ENCODE measurements around the gene MAP3K13. TPM values are rescaled to one million over a fixed set of nuclear protein-coding genes. Genes with fewer than 3 reads are reported as not detected.

The MAP3K13 gene
- total RNA-seq, 1 experiment from 2014 or later, result 10.6 TPM

DNA sequence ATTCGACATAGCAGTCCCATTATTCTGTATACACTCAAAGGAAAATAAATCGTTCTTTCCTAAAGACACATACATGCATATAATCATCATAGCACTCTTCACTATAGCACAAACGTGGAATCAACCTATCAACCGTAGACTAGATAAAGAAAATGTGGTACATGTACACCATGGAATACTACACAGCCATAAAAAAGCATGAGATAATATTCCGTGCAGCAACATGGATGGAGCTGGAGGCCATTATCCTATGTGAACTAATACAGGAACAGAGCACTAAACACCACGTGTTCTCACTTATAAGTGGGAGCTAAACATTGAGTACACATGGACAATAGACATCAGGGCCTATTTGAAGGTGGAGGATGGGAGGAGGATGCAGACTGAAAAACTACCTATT is 12.1 kb upstream of the MAP3K13 start:
- Histone ChIP-seq H3K4ac (ENCODE audit: low read depth, low read length) (no peak overlapping the region), H4K5ac (ENCODE audit: insufficient read length, low read depth, low read length) (no peak overlapping the region), H2BK15ac (ENCODE audit: low read depth, low read length) (no peak overlapping the region), H3K23me2 (ENCODE audit: insufficient read length, low read depth, low read length, poor library complexity, severe bottlenecking) (no peaks in the 10 kb centered on the region), H3K18ac (ENCODE audit: insufficient read length, low read depth, low read length) (no peak overlapping the region), H3K27ac (ENCODE audit: insufficient read length, low read depth, low read length) (no peak overlapping the region), H3K23ac (ENCODE audit: insufficient read length, low read depth, low read length) (no peak overlapping the region), H3K14ac (ENCODE audit: insufficient read depth, low read length) (no peak overlapping the region), H2AK5ac (ENCODE audit: insufficient read length, low read length) (no peak overlapping the region), H2BK12ac (ENCODE audit: insufficient read length, low read depth, low read length) (no peak overlapping the region), H3K79me2 (ENCODE audit: insufficient read depth, low read length) (no peaks in the 10 kb centered on the region), H2AFZ (ENCODE audit: low read length) (no peak overlapping the region), H4K8ac (replicated peaks; ENCODE audit: insufficient read length, low read depth, low read length) (no peak overlapping the region), H3K79me1 (ENCODE audit: insufficient read depth, low read depth, low read length, poor library complexity, severe bottlenecking) (no peaks in the 10 kb centered on the region), H2BK5ac (ENCODE audit: insufficient read length, low read length) (no peak overlapping the region), H3K4me2 (ENCODE audit: insufficient read depth, insufficient read length, low read length) (no peak overlapping the region), H3K9me3 (ENCODE audit: control insufficient read depth, low read depth, low read length) (no peaks in the 10 kb centered on the region), H2BK20ac (ENCODE audit: low read depth, low read length, poor library complexity, severe bottlenecking) (no peak overlapping the region), H3T11ph (ENCODE audit: low read length) (no peak overlapping the region), H3K56ac (ENCODE audit: insufficient read length, low read depth, low read length) (no peak overlapping the region), H4K91ac (ENCODE audit: insufficient read length, low read depth, low read length) (no peak overlapping the region), H3K9ac (ENCODE audit: extremely low read depth, insufficient read length, low read length) (no peak overlapping the region), H3K4me1 (ENCODE audit: insufficient read depth, low read length) (no peaks in the 10 kb centered on the region; the same call in 1 of the 2 replicates), H4K20me1 (ENCODE audit: control insufficient read depth, insufficient read depth, insufficient read length) (no peaks in the 10 kb centered on the region), H3K27me3 (ENCODE audit: insufficient read depth, low read length) (no peaks in the 10 kb centered on the region; the same call in 1 of the 2 replicates), H2BK120ac (ENCODE audit: low read depth, low read length, poor library complexity, severe bottlenecking) (no peak overlapping the region)
- WGBS (ENCODE audit: extremely low coverage, insufficient read length, low lambda C conversion rate), result no CpG with 5 or more reads among the region's 6 CpGs
- Mint-ChIP-seq H3K9me3 (peaks cover 0 to 2% of the 10 kb centered on the region in 2 experiments; a peak in 1 of 5 replicates), H3K4me1 (no peaks in the 10 kb centered on the region), H3K36me3 (ENCODE audit: insufficient read depth in 1 of 3, low read depth in 3 of 3) (no peaks in the 10 kb centered on the region), H3K27ac (no peak overlapping the region), H3K27me3 (ENCODE audit: low read depth) (peaks cover 50% of the 10 kb centered on the region), H3K4me3 (no peak overlapping the region)
- no peak for DNase-seq
- TF ChIP-seq, protein P1, sequence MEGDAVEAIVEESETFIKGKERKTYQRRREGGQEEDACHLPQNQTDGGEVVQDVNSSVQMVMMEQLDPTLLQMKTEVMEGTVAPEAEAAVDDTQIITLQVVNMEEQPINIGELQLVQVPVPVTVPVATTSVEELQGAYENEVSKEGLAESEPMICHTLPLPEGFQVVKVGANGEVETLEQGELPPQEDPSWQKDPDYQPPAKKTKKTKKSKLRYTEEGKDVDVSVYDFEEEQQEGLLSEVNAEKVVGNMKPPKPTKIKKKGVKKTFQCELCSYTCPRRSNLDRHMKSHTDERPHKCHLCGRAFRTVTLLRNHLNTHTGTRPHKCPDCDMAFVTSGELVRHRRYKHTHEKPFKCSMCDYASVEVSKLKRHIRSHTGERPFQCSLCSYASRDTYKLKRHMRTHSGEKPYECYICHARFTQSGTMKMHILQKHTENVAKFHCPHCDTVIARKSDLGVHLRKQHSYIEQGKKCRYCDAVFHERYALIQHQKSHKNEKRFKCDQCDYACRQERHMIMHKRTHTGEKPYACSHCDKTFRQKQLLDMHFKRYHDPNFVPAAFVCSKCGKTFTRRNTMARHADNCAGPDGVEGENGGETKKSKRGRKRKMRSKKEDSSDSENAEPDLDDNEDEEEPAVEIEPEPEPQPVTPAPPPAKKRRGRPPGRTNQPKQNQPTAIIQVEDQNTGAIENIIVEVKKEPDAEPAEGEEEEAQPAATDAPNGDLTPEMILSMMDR (conservative IDR thresholded peaks at IDR 0.05), result no peak

Data from H9 (cell line).